ENCODE measurements around the gene COBL.
A peak's percentile ranks its signal among the peaks of the same experiment; 100 is the strongest.

Gene COBL

DNA sequence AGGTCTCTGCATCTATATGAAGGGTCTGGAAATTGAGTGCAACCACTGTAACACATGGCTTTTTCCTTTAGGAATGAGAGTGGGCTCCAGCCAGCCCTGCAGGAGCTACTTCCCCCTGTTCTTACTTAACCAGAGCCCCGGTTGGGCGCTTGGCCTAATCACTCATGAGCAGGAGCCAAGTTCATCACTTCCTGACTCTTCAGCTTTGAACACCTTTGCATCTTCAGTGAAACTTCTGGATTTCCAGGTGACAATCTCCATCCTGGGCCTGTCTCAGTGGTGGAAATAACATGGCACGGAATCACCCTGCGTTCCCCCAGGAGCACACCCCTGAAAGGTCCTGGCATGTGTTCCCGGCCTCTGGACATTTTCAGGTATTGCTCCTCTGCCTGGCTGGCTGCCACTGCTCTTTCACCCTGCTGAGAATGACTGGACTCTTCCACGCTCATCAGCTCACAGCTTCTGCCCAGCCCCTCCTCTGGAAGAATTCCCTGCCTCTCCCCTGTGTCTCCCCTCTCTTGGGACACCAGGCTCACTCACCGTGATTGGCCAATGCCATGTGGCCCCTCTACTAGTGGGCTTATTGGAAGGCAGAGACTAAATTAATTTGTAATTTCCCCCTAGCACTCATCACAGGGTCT, 304.8 kb downstream of the COBL start:
- no peak overlapping the region for H3K4me3 ChIP-seq (replicated peaks; ENCODE audit: low read depth, low read length)
- TF ChIP-seq, protein P1, sequence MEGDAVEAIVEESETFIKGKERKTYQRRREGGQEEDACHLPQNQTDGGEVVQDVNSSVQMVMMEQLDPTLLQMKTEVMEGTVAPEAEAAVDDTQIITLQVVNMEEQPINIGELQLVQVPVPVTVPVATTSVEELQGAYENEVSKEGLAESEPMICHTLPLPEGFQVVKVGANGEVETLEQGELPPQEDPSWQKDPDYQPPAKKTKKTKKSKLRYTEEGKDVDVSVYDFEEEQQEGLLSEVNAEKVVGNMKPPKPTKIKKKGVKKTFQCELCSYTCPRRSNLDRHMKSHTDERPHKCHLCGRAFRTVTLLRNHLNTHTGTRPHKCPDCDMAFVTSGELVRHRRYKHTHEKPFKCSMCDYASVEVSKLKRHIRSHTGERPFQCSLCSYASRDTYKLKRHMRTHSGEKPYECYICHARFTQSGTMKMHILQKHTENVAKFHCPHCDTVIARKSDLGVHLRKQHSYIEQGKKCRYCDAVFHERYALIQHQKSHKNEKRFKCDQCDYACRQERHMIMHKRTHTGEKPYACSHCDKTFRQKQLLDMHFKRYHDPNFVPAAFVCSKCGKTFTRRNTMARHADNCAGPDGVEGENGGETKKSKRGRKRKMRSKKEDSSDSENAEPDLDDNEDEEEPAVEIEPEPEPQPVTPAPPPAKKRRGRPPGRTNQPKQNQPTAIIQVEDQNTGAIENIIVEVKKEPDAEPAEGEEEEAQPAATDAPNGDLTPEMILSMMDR (IDR thresholded peaks at IDR 0.05; ENCODE audit: low read length, missing control alignments) = no peak
- no peak for DNase-seq (ENCODE audit: low read depth)

DNA sequence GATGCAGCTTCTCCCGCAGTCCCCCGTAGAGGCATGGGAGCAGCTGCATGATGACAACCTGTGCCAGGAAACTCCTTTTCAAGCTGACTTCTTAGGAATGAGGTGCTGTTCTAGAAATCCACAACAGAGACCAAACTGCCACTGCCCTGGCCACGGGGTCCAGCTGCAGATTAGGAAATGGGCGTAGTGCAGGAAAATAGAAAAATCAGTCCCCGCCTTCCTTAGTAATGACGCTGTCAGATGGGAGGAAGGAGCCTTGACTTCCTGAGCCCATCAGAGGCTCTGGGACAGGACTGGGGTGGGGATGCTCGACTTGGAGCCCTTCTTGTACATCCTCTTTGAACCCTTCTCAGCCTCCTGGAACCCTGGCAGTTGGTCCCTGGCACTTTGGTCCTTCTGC, 306.1 kb downstream of the COBL start:
- DNase-seq (ENCODE audit: low read depth) = no peak
- H3K4me3 ChIP-seq (replicated peaks; ENCODE audit: low read depth, low read length) = no peak overlapping the region
- TF ChIP-seq, protein P1 (IDR thresholded peaks at IDR 0.05; ENCODE audit: low read length, missing control alignments) = no peak

DNA sequence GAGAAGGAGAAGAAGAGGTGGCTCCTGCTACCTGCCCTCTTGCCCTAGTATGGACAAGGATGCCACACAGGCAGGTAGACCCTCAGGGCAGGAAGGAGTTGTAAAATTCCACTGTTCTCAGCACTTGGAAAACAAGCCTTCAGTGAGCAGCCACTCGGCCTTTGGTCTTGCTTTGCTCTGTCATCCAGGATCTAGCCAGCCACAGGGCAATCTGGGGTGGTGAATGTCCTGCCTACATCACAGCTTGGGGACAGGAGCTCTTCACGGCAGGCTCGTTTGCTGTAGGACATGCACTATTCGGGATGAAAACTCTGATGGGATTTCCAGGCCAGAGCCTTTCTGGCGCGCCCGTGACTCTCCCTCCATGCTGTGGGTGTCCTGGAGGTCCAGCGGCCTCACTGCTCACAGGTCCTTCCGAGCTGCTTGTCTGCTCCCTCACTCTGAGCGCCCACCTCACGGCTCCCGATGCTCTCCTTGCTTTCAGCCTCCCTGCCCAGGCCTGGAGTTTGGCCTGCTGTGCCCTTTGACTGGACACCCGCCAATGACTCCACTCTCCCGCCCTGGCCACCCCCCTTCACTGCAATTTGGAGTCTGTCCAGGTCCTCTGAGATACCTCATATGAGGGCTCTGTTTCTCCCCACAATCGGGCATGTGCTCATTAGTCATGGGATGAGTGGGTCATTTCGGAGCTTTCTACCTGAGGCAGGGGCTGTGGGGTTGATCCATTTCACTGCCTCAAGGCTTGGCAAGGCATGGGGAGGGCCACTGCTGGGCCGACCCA, 306.7 kb downstream of the COBL start:
- TF ChIP-seq, protein P1 (IDR thresholded peaks at IDR 0.05; ENCODE audit: low read length, missing control alignments) = no peak
- H3K4me3 ChIP-seq (replicated peaks; ENCODE audit: low read depth, low read length) = no peak overlapping the region
- peak; percentile 23 for DNase-seq (ENCODE audit: low read depth)

DNA sequence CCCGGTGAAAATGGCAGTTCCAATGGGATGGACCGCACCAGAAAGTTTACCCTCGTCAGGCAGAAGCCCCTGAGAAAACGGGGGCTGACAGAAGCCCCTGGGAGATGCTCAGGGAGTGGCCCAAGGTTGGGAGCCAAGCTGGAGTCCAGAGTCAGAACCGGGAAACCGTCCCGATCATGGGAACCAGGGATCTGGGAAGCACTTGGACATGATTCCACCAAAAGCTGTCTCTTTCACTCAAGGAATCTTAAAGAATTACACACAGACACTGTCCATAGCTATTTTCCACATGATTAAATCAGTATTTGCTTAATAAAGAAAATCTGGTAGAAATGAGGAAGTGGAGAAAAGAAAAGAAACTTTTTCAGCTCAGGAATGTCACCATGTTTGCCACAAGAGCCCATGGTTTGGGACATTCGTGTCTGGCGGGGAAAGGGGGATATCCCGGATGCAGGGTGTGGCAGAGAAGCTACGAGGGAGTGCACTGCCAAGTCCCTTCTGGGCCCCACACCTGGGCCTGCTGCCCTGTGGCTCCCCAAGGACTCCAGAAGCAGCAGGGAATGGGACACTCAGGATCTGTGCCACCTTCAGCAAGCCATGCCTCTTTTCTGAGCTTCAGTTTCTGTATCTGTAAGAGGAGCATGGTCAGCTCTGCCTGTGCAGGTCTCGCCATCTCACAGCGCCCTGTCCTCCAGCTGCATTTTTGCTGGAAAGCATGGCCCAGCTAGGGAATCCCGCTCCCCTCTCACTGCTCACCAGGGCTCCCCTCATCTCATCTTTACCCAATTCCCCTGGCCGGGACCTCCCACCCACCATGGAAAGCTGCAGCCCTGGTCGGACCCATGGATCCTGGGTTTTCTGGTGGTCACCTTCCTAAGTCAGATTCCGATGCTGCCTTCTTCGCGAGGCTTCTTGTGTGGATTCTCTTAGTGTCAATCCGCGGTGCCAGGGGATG, 308.8 kb downstream of the COBL start:
- no peak for DNase-seq (ENCODE audit: low read depth)
- TF ChIP-seq, protein P1 (IDR thresholded peaks at IDR 0.05; ENCODE audit: low read length, missing control alignments) = no peak
- H3K4me3 ChIP-seq (replicated peaks; ENCODE audit: low read depth, low read length) = no peak overlapping the region

DNA sequence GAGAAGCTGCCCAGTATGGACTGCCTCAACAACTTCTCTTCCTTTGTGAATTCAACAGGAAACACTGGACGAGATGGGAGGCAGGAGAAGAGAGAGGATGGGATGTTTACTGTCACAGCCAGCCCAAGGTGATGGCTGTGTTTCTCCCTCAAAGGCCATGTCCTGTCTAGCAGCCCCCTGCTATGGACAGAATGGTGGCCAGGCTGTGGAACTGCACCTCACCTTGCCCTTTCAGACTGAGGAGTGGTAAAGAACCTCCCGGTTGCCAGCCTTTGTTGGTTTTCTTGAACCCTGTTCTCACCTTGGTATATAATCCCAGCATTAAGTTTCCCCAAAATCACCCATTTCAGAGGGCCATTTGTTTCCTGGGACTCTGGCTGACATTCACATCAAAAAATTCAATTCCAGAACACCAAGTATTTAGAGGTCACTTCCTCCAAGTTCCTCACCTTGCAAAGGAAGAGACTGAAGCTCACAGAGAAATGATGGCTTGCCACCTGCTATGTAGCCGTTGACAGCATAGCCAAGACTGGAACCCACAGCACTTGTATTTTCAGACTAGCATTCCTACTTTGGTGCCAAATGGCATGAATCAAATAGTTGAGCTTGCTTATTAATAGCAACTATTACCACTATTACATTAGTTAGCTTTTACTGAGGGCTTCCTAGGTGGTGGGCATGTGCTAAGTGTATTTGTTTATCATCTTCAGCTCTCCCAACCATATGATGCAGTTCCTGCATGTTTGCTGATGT, 309.9 kb downstream of the COBL start:
- TF ChIP-seq, protein P1 (IDR thresholded peaks at IDR 0.05; ENCODE audit: low read length, missing control alignments) = no peak
- no peak overlapping the region for H3K4me3 ChIP-seq (replicated peaks; ENCODE audit: low read depth, low read length)
- no peak for DNase-seq (ENCODE audit: low read depth)

DNA sequence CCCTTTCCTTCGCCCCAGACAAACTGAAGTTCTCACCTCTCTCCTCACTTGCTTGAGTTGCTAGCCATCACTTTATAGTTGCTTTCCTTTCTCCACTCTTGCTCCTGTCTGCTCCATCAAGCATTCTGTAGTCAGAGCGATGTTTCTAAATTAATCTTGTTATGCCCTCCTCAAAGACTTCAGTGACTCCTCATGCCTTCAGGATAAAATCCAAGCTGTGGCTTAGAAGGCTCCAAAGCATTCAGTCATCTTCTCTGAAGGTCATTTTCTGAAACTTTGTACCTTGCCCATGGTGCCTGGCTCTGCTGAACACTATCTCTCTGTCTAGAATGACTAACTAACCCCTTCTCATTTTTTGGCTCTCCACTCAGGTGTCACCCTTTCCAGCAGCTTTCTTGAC, 311.5 kb downstream of the COBL start:
- TF ChIP-seq, protein P1 (IDR thresholded peaks at IDR 0.05; ENCODE audit: low read length, missing control alignments) = no peak
- no peak for DNase-seq (ENCODE audit: low read depth)
- no peak overlapping the region for H3K4me3 ChIP-seq (replicated peaks; ENCODE audit: low read depth, low read length)

Data from fibroblast of pulmonary artery (primary cell).